ENCODE data around the gene DCAF16.

The DCAF16 gene

DNA sequence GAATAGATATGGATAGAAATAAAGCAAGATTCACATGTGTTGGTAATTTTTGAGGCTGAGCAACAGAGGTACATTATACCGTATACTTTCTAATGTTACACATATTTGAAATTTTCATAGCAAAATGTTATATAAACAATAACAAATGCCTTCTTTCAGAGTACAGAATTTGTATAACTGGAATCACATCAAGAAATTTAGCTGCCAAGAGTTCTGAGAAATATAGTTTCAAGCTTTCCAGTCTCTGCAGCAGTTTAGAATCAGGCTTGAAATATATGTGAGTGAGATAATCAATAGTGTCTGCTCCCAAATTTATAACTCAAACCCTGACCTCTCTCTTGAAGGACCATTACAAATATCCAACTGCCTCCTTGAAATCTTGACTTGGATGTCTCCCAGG lies 52.9 kb downstream of the DCAF16 start:
- Histone ChIP-seq H3K9ac (ENCODE audit: low read length) (no peak overlapping the region), H3K79me2 (ENCODE audit: low read length) (no peaks in the 10 kb centered on the region), H3K27me3 (ENCODE audit: low read depth, low read length) (no peaks in the 10 kb centered on the region), H3K9me3 (ENCODE audit: insufficient read depth, low read length) (no peaks in the 10 kb centered on the region), H3K27ac (ENCODE audit: low read length) (no peak overlapping the region), H2AFZ (ENCODE audit: low read depth, low read length) (no peak overlapping the region), H3K4me1 (ENCODE audit: low read length) (no peaks in the 10 kb centered on the region), H4K20me1 (ENCODE audit: insufficient read depth, low read length) (no peaks in the 10 kb centered on the region), H3K4me3 (ENCODE audit: low read length) (no peak overlapping the region), H3K4me2 (ENCODE audit: low read length) (no peak overlapping the region), H3K36me3 (replicated peaks; ENCODE audit: low read depth, low read length) (no peaks in the 10 kb centered on the region)
- TF ChIP-seq, protein P1, sequence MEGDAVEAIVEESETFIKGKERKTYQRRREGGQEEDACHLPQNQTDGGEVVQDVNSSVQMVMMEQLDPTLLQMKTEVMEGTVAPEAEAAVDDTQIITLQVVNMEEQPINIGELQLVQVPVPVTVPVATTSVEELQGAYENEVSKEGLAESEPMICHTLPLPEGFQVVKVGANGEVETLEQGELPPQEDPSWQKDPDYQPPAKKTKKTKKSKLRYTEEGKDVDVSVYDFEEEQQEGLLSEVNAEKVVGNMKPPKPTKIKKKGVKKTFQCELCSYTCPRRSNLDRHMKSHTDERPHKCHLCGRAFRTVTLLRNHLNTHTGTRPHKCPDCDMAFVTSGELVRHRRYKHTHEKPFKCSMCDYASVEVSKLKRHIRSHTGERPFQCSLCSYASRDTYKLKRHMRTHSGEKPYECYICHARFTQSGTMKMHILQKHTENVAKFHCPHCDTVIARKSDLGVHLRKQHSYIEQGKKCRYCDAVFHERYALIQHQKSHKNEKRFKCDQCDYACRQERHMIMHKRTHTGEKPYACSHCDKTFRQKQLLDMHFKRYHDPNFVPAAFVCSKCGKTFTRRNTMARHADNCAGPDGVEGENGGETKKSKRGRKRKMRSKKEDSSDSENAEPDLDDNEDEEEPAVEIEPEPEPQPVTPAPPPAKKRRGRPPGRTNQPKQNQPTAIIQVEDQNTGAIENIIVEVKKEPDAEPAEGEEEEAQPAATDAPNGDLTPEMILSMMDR (IDR thresholded peaks at IDR 0.05; ENCODE audit: low read depth, low read length) = no peak
- no peak for TF ChIP-seq EZH2phosphoT487 (IDR thresholded peaks at IDR 0.05; ENCODE audit: low read depth)

DNA sequence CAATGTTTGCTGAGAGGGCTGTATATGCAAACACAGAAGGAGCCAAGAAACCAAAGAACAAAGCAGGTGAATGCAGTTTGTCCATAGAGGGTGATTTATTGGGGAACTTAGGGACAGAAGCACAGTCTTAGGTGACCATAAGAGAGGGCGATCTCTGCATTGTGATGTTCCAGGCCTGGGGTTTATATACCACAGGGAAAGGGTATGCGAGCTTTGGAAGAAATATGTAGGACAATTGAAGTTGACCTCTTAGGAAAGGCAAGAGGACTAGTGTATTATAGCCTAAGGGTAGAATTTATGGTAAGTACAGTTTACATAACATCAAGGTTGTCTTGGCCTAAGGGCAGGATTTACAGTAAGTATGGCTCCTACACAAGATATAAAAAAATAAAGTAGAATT lies 56.9 kb downstream of the DCAF16 start:
- no peaks in the 10 kb centered on the region for H4K20me1 ChIP-seq (ENCODE audit: insufficient read depth, low read length)
- no peaks in the 10 kb centered on the region for H3K4me1 ChIP-seq (ENCODE audit: low read length)
- H3K4me2 ChIP-seq (ENCODE audit: low read length) = no peak overlapping the region
- no peaks in the 10 kb centered on the region for H3K27me3 ChIP-seq (ENCODE audit: low read depth, low read length)
- TF ChIP-seq, protein P1 (IDR thresholded peaks at IDR 0.05; ENCODE audit: low read depth, low read length) = no peak
- TF ChIP-seq EZH2phosphoT487 (IDR thresholded peaks at IDR 0.05; ENCODE audit: low read depth) = no peak
- H3K4me3 ChIP-seq (ENCODE audit: low read length) = no peak overlapping the region
- no peak overlapping the region for H2AFZ ChIP-seq (ENCODE audit: low read depth, low read length)
- H3K9ac ChIP-seq (ENCODE audit: low read length) = no peak overlapping the region
- no peak overlapping the region for H3K27ac ChIP-seq (ENCODE audit: low read length)
- no peaks in the 10 kb centered on the region for H3K36me3 ChIP-seq (replicated peaks; ENCODE audit: low read depth, low read length)
- no peaks in the 10 kb centered on the region for H3K9me3 ChIP-seq (ENCODE audit: insufficient read depth, low read length)
- H3K79me2 ChIP-seq (ENCODE audit: low read length) = no peaks in the 10 kb centered on the region

All from OCI-LY3 (cell line).